ENCODE data around the gene TMEM198.
A peak's percentile ranks its signal among the peaks of the same experiment; 100 is the strongest.

The TMEM198 gene

DNA sequence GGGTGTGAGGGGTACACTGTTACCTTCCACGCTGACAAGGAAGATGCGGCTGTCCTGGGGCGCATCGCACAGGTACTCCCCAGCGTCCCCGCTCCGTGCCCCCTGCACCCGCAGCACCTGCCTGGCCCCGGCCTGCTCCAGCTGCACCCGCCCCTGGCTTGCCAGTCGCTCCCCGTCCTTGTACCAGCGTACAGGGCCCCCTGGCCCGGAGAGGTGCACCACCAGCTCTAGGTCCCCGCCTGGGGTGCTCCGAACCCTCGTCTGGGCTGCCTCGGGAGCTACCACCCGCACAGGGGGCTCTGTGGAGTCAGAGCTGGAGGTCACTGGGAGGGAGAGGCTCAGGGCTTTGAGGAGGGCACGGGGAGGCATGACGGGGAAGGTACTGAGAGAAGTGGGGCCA is 13.5 kb downstream of the TMEM198 start:
- TF ChIP-seq, protein P1, sequence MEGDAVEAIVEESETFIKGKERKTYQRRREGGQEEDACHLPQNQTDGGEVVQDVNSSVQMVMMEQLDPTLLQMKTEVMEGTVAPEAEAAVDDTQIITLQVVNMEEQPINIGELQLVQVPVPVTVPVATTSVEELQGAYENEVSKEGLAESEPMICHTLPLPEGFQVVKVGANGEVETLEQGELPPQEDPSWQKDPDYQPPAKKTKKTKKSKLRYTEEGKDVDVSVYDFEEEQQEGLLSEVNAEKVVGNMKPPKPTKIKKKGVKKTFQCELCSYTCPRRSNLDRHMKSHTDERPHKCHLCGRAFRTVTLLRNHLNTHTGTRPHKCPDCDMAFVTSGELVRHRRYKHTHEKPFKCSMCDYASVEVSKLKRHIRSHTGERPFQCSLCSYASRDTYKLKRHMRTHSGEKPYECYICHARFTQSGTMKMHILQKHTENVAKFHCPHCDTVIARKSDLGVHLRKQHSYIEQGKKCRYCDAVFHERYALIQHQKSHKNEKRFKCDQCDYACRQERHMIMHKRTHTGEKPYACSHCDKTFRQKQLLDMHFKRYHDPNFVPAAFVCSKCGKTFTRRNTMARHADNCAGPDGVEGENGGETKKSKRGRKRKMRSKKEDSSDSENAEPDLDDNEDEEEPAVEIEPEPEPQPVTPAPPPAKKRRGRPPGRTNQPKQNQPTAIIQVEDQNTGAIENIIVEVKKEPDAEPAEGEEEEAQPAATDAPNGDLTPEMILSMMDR (IDR thresholded peaks at IDR 0.05; ENCODE audit: extremely low read depth, missing control alignments): no peak
- DNase-seq (ENCODE audit: low spot score): no peak

DNA sequence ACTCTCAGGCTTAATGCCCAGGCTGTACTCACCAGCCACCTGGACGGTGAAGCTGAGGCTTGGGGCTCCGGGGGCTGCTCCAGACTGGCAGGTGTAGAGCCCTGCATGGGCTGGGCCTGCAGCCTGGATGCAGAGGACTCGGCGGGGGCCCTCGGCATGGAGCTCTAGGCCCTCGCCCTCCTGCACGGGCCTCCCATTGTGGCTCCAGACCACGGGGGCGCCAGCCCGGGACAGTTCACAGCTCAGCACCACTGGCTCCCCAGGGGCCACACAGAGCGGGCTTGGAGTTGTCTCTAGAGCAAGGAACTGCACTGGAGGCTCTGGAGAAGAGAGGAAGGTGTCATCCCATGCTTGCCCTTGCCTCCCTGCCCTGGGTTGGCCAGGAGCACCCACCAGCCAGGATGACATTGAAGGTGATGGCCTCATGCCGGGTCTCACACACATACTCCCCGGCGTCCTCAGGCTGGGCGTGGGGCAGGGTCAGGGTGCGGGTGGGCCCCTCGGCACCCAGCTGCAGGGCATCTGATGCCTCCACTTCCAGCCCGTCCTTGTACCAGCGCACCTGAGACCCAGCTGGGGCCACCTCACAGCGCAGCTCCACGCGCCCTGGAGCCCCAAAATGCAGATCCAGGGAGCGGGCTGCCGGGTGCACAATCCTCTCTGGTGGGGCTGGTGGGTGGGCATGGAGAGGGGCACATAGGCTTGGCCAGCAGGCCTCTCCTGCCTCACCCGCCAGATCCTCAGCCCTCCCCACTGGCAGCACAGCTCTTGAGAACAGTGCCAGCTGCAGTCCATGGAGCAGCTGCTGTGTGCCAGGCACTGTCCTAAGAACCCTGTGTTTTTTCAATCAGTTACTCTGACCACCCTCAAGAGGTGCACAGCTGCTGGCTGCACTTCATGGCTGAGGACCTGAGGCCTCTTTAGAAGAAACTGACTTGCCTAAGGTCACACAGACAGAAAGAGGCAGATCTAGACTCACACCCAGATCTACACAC is 14.3 kb downstream of the TMEM198 start:
- TF ChIP-seq, protein P1 (IDR thresholded peaks at IDR 0.05; ENCODE audit: extremely low read depth, missing control alignments): no peak
- no peak for DNase-seq (ENCODE audit: low spot score)

DNA sequence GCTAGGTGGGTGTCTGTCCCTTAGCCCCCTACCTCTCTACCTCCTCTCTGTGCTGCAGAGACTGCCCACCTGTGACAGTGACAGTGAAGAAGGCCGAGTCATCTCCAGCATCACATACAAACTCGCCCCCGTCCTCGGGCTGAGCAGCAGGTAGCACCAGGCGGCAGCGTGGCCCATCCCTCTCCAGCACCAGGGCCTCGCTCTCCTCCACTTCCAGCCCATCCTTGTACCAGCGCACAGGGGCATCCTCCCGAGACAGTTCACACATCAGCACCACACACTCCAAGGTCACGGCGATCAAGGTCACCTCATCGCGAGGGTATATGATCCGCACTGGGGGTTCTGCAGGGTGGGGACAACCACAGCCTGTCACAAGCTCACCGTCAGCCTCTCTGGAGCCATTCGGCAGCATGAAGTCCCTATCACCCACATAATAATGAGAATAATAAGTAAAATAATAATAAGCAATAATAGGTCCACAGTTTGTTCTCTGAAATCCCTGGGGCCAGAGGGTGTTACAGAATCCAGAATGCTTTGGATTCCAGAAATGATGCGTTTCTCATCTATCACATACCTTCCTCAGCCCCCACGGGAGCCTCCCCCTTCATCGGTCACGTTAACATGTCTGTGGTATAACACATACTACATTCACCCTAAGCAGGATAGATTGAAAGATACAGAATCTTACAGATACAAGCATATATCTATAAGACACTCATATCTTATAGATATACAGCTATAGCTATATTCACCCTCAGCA is 15.5 kb downstream of the TMEM198 start:
- DNase-seq (ENCODE audit: low spot score): no peak
- TF ChIP-seq, protein P1 (IDR thresholded peaks at IDR 0.05; ENCODE audit: extremely low read depth, missing control alignments): no peak

DNA sequence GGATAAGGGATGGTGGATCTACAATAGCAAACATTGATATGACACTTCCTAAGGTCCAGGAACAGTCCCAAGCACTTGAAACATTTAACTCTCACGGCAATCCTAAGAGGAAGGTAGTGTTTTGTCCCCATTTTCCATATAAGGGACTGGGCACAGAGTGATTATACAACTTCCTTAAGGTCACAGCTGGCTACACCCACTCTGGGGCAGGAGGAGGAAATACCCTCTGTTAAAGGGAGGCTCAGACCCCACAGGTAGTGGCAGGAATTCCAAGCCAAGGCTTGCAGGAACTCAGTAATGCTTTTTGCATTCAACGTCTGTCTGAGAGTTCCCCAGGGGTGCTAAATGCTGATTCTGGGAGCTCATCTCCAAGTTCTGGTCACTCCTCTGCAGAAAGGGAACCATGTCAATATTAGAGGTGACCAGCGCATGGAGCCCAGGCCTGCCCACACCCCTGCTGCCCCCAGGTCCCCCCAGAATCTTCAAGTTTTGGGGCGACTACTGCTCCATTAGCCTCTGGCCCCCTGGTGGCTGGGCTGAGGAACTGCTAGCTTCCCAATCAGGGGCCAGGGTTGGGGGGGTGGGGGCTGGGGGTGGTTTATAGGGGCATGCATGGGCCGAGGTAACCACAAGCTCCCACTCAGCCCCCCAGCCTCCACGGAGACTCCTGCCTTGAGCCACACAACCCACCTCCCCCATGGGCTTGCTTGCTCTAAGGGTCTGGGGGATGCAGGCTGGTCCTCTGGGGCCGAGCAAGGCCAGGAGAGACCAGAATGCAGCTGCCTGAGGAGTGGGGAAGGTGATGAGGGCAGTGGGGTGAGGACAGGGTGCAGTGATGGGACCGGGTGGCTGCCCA is 16.4 kb downstream of the TMEM198 start:
- peak; percentile 77 for DNase-seq (ENCODE audit: low spot score)
- TF ChIP-seq, protein P1 (IDR thresholded peaks at IDR 0.05; ENCODE audit: extremely low read depth, missing control alignments): peak; percentile 56

DNA sequence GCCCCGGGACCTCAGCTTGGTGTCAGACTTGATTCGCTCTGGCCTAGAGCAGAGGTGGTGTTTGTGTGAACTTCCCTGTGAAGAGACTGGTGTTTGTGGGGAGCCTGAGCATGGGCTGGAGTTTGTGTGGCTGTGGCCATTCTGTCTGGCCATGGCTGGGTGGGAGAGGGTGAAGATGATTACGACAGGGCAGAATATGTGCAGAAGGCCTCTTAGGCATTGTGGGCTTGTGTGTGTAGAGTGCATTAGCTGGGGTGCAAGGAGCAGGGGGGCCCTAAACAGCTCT is 17.0 kb downstream of the TMEM198 start:
- TF ChIP-seq, protein P1 (IDR thresholded peaks at IDR 0.05; ENCODE audit: extremely low read depth, missing control alignments): no peak

DNA sequence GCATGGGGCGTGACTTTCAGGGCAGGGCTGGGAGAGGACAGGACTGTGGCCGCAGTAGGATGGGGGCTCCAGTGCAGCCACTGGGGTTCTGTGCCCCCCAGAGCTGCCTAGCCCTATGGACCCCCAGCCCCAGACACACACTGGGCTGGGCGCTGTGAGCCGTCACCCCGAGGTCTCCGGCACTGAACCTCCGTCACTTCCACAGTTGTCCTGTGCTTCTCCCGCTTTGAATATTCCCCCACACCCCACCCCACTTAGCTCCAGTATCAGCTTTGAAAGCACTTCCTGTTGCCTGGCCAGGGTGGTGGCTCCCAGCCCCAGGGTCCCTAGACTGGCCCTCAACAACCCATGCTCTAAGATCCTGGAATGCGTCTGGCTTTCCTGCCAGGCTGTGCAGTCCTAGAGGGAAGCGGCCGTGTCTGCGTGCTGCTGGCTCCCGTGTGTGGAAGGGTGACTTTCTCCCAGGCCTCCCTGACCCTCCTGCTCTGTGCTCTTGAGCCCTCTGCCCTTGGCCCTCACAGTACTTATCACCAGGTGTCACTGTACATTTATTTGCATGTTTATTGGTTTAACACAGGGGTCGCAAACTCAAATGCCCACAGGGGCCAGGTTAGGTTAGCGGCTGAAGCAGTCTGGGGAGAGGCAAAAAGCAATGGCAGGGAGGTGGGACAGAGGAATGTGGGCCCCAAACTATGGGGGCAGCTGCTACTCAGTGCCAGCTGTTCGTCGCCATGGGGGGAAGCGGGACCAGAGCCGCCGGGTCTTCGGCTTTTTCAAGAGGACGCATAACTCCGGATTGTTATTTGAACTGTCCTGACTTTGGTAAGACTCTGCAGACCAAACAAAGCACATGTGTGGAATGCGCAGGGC is 17.6 kb downstream of the TMEM198 start:
- no peak for DNase-seq (ENCODE audit: low spot score)
- TF ChIP-seq, protein P1 (IDR thresholded peaks at IDR 0.05; ENCODE audit: extremely low read depth, missing control alignments): no peak

More for the DNA sequence above, 17.0 kb downstream of the TMEM198 start:
- DNase-seq (ENCODE audit: low spot score): no peak

Measured in GM20000 (cell line).